ENCODE measurements around the gene MAGI1.

MAGI1 gene

GRCh38 chr3:66015841-66016240 is 22.9 kb downstream of the MAGI1 start:
- Histone ChIP-seq H3K4me3 (ENCODE audit: insufficient read depth, low read length, poor library complexity, severe bottlenecking) (no peak overlapping the region), H3K4me2 (ENCODE audit: low read depth, low read length, poor library complexity, severe bottlenecking) (no peak overlapping the region), H2AFZ (ENCODE audit: low read depth, low read length, severe bottlenecking) (no peak overlapping the region), H3F3A (ENCODE audit: insufficient read depth) (no peaks in the 10 kb centered on the region), H3K9me2 (replicated peaks; ENCODE audit: insufficient read depth, low read length) (no peaks in the 10 kb centered on the region), H3K36me3 (ENCODE audit: low read length) (no peaks in the 10 kb centered on the region), H3K79me2 (ENCODE audit: insufficient read depth, low read length) (no peaks in the 10 kb centered on the region), H3K9me3 (ENCODE audit: insufficient read depth, low read length) (no peaks in the 10 kb centered on the region), H3K27ac (ENCODE audit: low read depth, low read length) (no peak overlapping the region), H3K9ac (ENCODE audit: low read length) (no peak overlapping the region), H4K20me1 (ENCODE audit: low read depth, low read length) (no peaks in the 10 kb centered on the region), H3K27me3 (ENCODE audit: low read length) (no peaks in the 10 kb centered on the region)
- TF ChIP-seq, protein P1, sequence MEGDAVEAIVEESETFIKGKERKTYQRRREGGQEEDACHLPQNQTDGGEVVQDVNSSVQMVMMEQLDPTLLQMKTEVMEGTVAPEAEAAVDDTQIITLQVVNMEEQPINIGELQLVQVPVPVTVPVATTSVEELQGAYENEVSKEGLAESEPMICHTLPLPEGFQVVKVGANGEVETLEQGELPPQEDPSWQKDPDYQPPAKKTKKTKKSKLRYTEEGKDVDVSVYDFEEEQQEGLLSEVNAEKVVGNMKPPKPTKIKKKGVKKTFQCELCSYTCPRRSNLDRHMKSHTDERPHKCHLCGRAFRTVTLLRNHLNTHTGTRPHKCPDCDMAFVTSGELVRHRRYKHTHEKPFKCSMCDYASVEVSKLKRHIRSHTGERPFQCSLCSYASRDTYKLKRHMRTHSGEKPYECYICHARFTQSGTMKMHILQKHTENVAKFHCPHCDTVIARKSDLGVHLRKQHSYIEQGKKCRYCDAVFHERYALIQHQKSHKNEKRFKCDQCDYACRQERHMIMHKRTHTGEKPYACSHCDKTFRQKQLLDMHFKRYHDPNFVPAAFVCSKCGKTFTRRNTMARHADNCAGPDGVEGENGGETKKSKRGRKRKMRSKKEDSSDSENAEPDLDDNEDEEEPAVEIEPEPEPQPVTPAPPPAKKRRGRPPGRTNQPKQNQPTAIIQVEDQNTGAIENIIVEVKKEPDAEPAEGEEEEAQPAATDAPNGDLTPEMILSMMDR (IDR thresholded peaks at IDR 0.05; ENCODE audit: insufficient read depth, low read length, poor library complexity, severe bottlenecking) = no peak
- TF ChIP-seq EZH2phosphoT487 (conservative IDR thresholded peaks at IDR 0.05; ENCODE audit: low read length) = no peak

DNA sequence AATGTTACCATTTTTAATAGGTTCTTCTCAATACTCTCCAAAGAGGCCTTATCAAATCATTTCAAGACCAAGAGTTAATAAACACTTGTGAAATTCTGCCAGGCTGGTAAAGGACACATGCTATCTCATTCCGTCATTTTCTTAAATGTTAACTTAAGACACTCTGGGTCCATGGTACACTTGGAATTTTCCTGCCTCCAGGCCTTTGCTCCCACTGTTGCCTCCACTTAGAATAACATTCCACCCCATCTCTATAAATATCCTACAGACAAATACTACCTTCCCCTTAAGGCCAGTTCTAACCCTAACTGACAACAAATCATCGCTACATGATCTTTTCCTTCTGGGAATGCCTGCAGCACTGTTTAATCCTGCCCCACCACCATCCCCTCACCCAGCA is 24.1 kb downstream of the MAGI1 start:
- Histone ChIP-seq H3F3A (ENCODE audit: insufficient read depth) (no peaks in the 10 kb centered on the region), H3K27ac (ENCODE audit: low read depth, low read length) (no peak overlapping the region), H3K9me2 (replicated peaks; ENCODE audit: insufficient read depth, low read length) (no peaks in the 10 kb centered on the region), H3K9ac (ENCODE audit: low read length) (no peak overlapping the region), H2AFZ (ENCODE audit: low read depth, low read length, severe bottlenecking) (no peak overlapping the region), H4K20me1 (ENCODE audit: low read depth, low read length) (no peaks in the 10 kb centered on the region), H3K4me2 (ENCODE audit: low read depth, low read length, poor library complexity, severe bottlenecking) (no peak overlapping the region), H3K36me3 (ENCODE audit: low read length) (no peaks in the 10 kb centered on the region), H3K9me3 (ENCODE audit: insufficient read depth, low read length) (no peaks in the 10 kb centered on the region), H3K4me3 (ENCODE audit: insufficient read depth, low read length, poor library complexity, severe bottlenecking) (no peak overlapping the region), H3K27me3 (ENCODE audit: low read length) (no peaks in the 10 kb centered on the region), H3K79me2 (ENCODE audit: insufficient read depth, low read length) (no peaks in the 10 kb centered on the region)
- TF ChIP-seq, protein P1 (IDR thresholded peaks at IDR 0.05; ENCODE audit: insufficient read depth, low read length, poor library complexity, severe bottlenecking) = no peak
- TF ChIP-seq EZH2phosphoT487 (conservative IDR thresholded peaks at IDR 0.05; ENCODE audit: low read length) = no peak

GRCh38 chr3:66014056-66014455 is 24.7 kb downstream of the MAGI1 start:
- Histone ChIP-seq H3K4me3 (ENCODE audit: insufficient read depth, low read length, poor library complexity, severe bottlenecking) (no peak overlapping the region), H4K20me1 (ENCODE audit: low read depth, low read length) (no peaks in the 10 kb centered on the region), H3K9ac (ENCODE audit: low read length) (no peak overlapping the region), H3K9me2 (replicated peaks; ENCODE audit: insufficient read depth, low read length) (no peaks in the 10 kb centered on the region), H3K79me2 (ENCODE audit: insufficient read depth, low read length) (no peaks in the 10 kb centered on the region), H2AFZ (ENCODE audit: low read depth, low read length, severe bottlenecking) (no peak overlapping the region), H3K27me3 (ENCODE audit: low read length) (no peaks in the 10 kb centered on the region), H3K4me2 (ENCODE audit: low read depth, low read length, poor library complexity, severe bottlenecking) (no peak overlapping the region), H3F3A (ENCODE audit: insufficient read depth) (no peaks in the 10 kb centered on the region), H3K27ac (ENCODE audit: low read depth, low read length) (no peak overlapping the region), H3K9me3 (ENCODE audit: insufficient read depth, low read length) (no peaks in the 10 kb centered on the region), H3K36me3 (ENCODE audit: low read length) (no peaks in the 10 kb centered on the region)
- TF ChIP-seq, protein P1 (IDR thresholded peaks at IDR 0.05; ENCODE audit: insufficient read depth, low read length, poor library complexity, severe bottlenecking) = no peak
- no peak for TF ChIP-seq EZH2phosphoT487 (conservative IDR thresholded peaks at IDR 0.05; ENCODE audit: low read length)
